Daoy (cell line): ENCODE results near the gene TMTC1. TPM values are rescaled to one million over a fixed set of nuclear protein-coding genes. Genes with fewer than 3 reads are reported as not detected.

Experiments
- DNase-seq: peaks from one replicate; pipeline ENCODE4 v3.0.0-alpha.2; 2015; ENCODE audit warnings: low read depth
- total RNA-seq: library from RNA; depleted of rRNA; stranded (reverse); fragments of >200 nt; shearing (Covaris generic); gene quantifications from 2 replicates; pipeline ENCODE4 v1.2.3, GENCODE V29; 2014

The TMTC1 gene
- total RNA-seq, 1 experiment from 2014 or later: 4.3 TPM

DNA sequence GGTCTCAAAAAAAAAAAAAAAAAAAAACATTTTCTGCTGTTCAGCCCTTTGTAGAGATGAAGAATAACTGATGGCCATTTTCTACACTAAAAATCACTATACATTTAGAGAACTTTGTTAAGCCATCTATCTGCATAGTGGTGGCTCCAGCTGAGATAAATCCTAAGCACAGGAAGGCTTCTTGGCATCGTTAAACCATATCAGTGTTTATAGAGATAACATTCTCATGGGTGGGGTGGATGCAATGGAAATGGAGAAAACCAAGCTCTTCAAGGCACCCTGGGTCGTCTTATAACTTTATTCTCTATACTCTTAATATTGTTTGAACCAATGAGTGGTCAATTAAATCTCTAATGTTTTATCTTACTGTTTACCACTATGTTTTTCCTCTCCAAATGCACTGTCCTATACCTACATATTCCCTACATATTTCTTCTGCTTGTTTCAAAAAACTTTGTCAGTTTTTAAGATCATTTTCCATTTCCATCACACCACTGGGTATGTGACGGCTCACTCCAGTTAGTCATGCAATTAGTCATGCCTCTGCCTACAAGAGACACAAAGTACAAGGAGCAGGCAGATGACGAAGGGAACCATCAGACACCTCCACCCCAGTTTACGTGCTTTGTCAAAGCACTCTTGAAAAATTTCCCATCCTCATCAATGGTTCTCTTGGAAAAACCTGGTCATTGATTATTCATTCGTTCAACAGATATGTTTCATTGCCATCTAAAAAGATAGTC, 166.9 kb downstream of the TMTC1 start:
- peak; percentile 81 for DNase-seq

DNA sequence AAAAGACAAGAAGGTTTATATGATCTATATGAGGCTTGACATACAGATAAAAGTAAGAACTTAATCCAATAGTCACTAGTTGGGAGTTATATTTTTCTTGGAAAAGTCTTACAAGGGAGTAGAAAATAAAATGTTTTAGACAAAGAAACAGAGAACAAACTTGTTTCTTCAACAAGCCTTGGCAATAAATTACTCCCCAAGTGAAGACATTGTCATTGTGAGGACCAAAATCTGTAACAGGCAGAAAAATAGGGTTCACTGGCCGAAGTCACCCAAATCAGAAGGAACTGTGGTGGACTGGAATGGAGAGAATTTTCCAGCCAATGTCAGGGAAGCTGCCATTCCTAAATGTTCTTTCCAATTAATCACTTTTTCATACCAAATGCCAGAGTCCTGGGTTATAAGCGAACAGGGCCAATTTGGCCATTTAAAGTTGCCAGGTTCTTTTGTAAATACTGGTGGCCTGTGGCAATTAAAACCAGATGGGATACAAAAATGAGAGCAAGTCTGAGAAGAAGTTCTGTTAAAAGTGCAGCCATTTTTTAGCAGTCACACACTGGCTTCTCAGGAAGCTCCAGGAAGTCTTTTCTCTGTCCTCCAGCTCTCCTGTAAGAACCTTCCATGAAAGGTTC, 168.9 kb downstream of the TMTC1 start:
- no peak for DNase-seq

DNA sequence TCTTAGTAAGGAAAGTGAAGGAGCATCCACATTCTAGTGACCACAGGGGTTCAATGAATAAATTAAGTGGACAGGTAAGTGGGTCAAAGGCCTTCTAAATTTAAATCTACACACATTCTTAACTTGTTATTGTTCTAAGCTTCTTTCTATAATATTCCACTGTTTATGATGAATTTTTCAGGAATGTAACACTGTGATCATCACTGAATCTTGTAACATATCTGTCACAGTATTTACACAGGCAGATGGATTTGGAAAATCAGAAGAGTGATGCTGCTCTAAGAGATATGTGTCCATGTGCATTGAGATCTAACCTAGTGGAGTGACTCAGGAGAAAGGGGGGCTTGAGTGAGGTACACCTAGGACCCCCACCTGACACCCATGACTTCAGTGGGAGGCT, 170.8 kb downstream of the TMTC1 start:
- DNase-seq: no peak

DNA sequence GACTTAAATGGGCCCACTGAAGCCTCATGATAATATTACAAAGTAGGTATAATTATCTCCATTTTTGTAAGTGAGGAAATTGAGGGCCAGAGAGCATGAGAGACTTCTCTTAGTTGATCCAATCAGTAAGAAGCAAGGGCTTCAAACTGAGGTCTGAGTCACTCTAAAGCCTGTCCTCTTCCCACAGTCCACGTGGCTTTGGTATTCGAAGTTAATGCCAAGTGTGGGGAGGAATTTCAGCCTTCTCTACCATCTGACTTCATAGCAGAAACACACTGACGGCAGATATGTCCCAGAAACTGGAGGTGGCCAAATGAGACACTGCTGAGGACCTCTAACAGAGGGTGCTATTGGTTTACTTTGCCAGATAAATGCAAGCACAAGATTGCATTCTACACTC, 171.8 kb downstream of the TMTC1 start:
- no peak for DNase-seq

DNA sequence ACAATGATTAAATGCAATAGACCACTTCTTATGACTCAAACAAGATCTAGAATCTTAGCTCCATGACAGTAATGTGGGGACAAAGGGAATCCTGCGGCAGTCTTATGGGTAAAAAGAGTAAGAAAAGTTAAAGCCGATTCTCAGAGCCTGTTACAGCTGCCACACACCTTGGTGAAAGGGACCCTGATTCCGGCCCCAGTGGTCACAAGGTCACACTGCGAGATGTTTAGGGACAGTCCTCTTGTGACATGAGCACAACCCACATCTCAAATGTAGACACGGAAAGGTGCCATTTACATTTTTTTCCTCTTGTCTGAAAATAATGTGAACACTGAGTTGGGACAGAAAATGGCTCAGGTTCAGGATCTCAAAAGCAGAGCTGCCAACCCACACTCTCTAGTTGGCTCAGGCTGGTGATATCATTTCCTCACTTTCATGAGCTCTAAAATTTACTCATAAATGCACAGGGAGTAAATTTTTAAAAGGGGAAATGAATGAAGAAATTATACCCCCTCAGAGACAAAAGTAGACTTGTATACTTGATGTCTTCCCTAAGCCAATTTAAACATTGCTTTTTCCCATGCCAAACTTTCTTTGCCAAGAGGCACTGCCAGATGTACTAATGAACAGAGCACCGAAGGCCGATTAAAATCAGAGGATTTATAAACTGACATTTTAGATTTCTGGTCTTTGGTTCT, 173.1 kb downstream of the TMTC1 start:
- no peak for DNase-seq

DNA sequence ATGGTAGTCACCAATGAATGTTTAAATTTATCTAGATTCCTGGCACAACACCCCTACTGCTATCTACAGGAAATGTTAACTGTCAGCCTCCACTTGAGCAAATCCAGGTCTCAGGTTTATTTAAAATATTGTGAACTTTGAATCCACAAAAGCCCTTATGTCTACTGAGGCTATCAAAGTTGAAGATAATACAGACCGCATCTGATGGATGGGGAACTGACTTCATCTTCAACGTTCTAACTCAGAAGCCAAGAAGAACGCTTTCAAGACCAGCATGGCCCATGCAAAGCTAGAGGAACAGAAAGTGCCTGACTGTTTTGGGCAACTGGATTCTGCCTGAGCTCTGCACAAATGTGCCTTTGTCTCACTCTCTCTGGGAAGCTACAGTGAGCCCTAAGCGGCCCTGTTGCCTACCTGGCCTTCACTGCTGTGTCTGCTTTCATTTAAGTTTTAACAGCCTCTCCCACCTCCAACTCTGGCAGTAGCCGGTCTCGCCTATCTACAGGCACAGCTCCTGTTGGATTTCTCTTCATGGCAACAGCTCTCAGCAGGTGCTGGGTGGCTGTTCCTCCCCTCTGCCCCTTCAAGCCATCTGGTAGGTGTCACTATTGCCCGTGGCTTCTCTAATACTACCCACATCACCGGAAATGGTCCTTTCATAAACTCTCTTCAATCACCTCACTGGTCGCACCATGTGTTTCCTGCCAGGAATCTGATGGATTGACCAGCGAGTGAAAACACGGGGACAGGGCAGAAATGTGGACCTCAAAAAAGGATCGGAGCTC, 174.1 kb downstream of the TMTC1 start:
- DNase-seq: no peak

DNA sequence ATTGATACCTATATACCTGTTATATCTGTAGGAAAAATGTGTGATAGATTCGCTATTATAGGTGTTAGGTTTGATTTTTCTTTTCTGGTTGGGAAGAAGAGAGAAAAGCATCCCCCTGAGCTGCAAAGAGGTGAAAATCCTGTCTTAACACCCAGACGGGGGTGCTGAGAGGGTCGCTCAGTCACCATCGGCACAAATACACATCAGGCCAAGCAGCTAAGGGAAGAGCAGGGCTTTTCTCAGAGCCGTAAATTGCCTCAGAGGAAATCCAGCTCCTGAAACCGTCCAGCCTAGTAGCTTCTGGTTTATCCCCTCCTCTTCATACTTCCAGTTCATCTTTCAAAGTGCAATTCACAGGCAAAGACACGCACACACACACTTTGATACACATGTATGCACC, 175.2 kb downstream of the TMTC1 start:
- DNase-seq: no peak

DNA sequence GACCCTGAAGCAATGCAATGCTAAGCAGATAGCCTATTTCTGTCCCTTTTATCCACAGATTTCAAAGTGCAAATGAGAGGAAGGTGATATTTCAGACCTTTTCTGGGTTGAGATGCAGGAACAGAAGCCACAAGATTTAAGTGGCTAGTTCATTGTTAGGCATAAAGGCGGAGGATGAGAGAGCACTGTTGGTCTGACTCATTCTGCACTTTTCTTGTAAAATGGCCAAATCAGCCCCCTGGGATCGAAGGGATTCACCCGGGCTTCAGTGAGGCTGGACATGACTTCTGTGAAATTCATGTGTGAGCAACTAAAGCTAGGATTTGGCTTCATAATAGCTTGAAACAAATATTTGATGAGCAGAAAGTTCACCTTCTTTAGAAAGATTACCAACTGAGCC, 184.4 kb downstream of the TMTC1 start:
- peak; percentile 34 for DNase-seq

DNA sequence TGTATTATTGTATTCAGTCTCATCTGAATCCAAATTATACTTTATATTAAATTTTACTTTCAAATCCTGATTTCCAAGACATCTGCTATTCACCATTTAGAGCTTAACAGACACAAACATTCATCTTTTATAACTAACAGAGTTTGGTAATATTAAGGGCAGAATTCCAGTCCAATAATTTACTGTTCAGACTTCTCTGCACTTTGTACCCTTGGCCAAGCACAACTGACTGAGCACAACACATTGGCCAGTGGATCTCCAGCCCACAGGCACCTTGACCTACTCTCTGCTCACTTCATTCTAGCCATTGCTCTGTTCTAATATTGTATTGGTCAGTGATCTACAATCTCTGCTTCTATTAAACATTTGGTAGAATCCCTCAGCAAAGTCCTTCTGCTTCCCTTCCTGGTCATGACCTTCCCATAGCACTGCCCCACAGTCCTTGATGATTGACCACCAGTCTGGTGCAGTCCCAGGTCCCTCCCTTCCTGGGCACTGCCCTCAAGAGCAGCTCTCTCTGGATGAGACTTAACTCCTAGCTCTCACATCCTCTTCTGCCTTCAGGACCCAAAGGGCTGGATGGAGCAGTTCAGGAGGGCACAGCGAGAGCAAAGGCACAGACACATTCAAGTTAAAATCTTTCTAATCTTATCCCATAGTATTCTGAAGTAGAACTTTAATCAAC, 188.5 kb downstream of the TMTC1 start:
- no peak for DNase-seq

DNA sequence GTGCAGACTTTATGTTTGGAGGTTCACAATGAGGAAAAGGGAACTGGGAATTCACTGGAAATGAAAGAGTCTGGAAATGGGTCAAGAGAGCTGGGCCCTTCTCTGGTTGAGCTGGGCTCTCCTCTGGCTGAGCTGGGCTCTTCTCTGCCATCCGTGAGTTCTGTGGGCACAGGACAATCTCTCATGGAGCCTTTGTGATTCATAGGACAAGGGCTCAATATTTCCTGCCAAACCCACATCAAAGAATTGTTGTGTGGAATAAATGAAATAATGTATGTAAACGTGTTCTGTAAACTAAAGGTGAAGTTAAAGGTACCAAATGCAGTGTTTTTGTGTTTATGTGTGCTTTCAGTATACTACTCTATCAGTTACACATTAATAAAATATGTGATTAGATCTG, 190.7 kb downstream of the TMTC1 start:
- no peak for DNase-seq

DNA sequence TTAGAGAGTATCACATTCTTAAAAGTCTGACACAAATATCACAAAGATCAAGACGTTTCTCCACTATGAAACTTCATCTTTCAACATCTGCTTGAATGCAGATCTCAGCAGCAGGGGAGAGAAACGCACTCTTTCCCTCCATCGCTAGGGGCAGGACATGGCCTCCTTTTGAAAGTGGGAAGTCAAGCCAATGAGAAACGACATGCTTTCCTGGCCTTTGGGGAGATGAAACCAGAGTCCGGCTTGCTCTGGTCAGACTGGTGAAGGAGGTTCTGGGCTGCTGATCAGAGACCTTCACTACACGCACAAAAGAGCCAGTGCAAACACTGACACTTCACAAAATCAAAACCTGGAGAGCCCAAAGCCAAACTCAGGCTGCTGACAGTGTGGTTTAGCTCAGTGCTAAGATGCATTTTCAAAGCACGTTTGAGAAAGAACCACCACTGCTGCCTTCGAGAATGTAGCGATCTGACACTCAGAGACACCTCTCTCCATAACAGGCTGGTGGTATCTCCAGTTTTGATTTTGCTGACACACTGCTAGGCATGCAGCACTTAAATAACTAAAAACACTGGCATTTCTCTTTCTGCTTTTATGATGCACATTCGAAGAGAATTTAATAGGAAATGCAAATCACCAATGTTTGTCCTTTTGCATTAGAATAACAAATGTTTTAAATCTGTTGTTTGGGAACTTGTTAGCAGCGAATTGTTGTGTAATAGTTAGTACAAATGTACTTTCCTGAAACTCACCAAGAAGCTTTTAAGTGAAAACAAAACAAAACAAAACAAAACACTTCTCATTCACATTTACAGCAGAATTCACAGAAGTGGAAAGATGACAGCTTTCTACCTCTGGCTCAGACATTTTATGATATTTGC, 192.4 kb downstream of the TMTC1 start:
- DNase-seq: no peak

DNA sequence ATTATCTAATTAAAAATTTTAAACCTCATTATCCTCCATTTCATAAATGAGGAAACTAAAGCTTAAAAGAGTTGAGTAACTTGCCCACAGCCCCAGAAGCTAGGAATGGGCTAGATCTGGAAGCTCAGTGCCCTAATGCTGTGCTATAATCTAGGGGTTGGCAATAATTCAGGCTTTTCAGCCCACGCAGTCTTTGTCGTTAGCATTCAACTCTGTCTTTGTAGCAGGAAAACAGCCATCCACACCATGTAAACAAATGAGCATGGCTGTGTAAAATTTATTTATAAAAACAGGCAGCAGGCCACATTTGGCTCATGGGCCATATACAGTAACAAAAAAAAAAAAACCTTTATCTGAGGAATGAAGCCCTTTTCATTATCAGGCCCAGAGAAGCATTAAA, 193.9 kb downstream of the TMTC1 start:
- no peak for DNase-seq

DNA sequence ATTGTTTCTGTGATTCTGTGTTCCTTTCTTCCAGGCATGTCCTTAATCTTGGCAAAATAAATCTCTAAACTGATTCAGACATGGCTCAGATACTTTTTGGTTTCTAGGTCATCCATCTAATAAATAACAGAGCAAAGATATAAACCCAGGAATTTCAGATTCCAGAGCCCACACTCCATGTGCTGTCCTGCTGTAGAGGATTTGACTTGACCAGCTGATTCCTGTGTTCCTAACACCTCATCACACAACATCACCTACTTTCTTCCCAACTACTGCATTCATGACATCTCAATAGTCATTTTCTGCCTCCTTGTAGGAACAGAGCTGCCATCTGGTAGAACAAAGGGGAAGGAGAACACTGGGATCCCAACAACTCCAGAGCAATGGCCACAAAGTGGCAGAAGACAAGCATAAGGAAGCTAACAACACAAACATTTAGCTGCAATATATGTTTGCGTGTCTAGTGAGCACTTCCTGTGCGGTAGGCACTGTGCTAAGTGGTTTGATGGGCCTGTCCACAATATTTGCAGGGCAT, 194.4 kb downstream of the TMTC1 start:
- no peak for DNase-seq

DNA sequence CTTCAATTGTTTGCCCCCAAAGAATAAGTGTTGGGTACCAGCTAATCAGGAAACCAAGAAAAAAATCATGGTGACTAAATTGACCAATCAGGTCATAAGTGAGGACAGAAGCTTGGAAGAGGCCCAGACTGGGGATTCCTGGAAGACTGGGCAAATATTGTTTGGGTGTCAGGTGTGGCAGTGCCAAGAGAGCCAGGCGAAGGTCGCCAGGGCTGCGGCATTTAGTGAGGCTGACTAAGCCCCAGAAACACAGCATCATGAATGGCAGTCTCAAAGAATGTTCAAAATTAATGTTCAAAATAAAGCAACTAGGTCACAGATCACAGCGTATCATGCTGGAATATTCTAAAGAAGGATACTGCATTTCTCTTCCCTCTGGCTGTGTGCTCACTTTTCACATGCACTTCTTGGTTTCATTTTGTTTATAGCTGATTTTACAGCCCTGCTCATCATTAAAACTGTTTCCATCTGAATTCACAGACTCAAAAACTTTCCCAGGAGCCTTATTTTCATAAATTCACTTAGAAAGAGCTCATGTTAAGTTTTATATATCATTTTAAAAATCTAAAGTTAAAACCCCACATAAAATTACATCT, 201.0 kb downstream of the TMTC1 start:
- no peak for DNase-seq

DNA sequence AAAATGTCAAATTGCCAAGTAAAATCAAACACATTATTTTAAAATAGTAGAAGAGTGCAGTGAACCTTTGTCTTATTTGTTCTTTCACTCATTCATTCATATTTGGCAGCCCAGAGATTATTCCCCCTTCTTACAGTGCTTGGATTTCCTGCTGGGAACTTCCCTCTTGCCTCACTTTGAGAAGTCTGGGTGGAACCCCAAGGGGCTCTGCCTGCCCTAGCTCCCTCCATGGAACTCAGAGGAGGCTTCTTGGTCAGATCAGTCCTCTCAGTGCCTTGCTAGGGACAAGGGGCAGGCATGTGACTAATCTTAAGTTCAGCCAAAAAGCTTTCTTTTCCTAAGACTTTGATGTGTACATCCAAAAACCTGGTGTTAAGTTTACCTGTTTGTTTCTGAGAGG, 201.6 kb downstream of the TMTC1 start:
- DNase-seq: peak; percentile 10

DNA sequence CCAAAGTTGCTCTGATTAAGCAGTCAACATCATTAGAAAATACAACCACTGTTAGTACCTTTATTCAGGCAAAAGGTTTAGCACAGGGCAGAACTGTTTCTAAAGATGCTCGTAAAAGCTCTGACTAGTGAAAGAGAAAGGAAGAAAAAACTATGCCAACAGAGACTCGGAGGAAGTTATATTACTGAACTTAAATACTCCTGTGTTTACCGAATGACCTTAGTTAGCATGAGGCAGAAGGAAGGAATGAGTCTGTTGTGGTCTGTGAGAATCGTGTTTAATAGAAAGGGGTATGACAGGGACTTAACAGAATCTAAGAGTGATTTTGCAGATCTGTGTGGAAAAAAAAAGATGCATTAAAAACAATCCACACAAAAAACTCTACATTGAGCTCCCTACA, 202.1 kb downstream of the TMTC1 start:
- DNase-seq: peak; percentile 30

DNA sequence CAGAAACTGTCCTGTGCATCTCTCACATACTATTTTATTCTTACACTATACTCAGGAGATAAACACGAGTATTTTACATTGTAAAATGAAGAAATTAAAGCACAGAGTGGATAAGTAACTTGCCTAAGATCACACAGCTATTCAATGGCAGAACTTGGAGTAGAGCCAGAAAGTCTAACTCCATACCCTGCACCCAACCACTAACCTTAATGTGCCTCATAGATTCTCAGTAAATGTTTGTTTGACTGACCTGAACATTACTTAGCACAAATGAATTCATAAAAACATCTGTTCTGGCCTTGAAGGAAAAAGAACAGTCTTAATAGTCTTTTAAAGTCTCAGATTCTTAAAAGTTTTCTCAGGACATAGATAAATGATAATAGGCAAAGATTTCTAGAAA, 202.8 kb downstream of the TMTC1 start:
- no peak for DNase-seq

DNA sequence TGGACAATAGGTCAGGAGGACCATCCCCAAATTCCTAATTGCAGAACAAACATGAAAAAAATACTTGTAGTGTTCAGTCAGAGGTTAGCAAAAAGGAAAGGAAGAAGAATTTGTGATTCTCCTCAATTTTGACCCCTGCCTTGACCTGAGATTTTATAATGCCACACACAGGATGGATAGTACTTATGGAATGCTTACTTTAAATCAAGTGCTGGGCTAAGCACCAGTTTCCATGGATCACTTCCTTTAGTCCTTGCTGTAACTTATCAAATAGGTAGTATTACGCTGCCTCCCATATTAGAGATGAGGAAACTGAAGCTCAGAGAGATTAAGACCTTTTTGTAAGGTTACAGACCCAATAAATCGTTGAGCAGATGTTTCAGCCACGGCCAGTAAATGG, 205.0 kb downstream of the TMTC1 start:
- DNase-seq: no peak

DNA sequence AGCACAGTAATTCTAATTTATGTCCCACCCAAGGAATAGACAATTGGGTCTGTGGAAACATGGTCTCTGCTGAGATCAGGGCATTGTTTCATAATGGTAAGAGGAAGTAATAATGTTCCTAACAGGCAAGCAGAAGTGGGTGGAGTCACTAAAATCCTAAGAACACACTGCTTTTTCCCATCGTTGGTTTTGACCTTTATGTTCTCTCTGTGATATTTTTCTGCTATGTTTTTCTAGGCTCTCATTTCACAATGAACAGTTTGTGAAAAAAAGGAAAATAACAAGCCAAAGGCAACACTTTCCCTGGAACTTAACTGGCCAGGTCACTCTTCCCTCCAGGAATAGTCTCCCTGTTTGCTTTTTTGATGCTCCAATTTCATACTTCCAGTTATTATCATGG, 205.7 kb downstream of the TMTC1 start:
- no peak for DNase-seq

DNA sequence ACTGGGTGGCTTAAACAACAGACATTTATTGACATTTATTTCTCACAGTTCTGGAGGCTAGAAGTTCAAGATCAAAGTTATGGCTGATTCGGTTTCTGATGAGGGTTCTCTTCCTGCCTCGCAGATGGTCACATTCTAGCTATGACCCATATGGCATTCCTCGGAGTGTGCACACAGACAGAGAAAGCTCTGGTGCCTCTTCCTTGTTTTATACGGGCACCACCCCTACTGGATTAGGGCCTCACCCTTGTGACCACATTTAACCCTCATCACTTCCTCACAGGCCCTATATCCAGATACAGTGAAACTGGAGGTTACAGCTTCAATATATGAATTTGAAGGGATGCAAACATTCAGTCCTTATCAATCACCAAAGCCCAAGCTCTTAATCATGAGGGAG, 209.2 kb downstream of the TMTC1 start:
- DNase-seq: no peak
